Stomach (tissue), 4 donors: ENCODE results near the gene ARRB2.

Experiments
- EP300 ChIP-seq: sonication (generic); formaldehyde crosslinking; IDR thresholded peaks from one replicate; pipeline ENCODE4 v1.6.1; 2017; ENCODE audit warnings: antibody characterized with exemption
- POLR2A ChIP-seq, 4 donors: fragments of 450-650 bp; IDR thresholded peaks; one replicate each; pipeline ENCODE4 v1.6.1; 2016; ENCODE audit warnings: antibody characterized with exemption in 4 of 4, control low read depth in 2 of 4, mild to moderate bottlenecking in 1 of 4, moderate library complexity in 1 of 4
- POLR2AphosphoS5 ChIP-seq, 3 donors: sonication (generic); formaldehyde crosslinking; IDR thresholded peaks; one replicate each; pipeline ENCODE4 v1.6.1; 2016; ENCODE audit warnings: antibody characterized with exemption in 3 of 3
- TF ChIP-seq, protein P1 (sequence below), 7 experiments: fragments of 450-650 bp in 4 of 7; fragments of 200-600 bp in 3 of 7; sonication (generic) in 3 of 7; IDR thresholded peaks; one replicate each; pipeline ENCODE4 v1.5.1; 2016 to 2019; ENCODE audit warnings: antibody characterized with exemption in 7 of 7, control low read depth in 2 of 7, mild to moderate bottlenecking in 1 of 7

DNA sequence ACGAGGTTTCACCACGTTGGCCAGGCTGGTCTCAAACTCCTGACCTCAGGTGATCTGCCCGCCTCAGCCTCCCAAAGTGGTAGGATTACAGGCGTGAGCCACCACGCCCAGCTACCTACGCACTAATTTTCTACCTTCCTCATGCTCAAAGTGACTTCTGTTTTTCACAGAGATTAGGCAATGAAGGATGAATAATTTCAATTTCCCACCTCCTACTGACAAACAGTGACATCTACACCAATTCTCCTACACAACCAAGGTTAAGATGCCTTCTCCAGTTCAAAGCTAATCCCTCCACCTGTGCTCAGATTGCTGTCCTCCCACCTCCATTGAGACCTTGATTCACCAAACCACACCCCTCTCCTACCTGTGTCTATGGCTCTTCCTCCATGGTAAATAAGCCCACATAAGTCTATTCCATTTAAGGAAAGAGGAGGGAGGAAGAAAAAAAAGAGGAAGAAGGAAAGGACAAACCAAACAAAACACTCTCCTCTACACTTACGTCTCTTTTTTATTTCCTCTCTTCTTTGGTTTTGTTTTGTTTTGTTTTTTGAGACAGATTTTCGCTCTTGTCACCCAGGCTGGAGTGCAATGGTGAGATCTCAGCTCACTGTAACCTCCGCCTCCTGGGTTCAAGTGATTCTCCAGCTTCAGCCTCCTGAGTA, 15.3 kb downstream of the ARRB2 start:
- TF ChIP-seq, protein P1, sequence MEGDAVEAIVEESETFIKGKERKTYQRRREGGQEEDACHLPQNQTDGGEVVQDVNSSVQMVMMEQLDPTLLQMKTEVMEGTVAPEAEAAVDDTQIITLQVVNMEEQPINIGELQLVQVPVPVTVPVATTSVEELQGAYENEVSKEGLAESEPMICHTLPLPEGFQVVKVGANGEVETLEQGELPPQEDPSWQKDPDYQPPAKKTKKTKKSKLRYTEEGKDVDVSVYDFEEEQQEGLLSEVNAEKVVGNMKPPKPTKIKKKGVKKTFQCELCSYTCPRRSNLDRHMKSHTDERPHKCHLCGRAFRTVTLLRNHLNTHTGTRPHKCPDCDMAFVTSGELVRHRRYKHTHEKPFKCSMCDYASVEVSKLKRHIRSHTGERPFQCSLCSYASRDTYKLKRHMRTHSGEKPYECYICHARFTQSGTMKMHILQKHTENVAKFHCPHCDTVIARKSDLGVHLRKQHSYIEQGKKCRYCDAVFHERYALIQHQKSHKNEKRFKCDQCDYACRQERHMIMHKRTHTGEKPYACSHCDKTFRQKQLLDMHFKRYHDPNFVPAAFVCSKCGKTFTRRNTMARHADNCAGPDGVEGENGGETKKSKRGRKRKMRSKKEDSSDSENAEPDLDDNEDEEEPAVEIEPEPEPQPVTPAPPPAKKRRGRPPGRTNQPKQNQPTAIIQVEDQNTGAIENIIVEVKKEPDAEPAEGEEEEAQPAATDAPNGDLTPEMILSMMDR (IDR thresholded peaks at IDR 0.05): no peak
- TF ChIP-seq EP300: no peak
- no peak for TF ChIP-seq POLR2A (IDR thresholded peaks at IDR 0.05)
- TF ChIP-seq POLR2AphosphoS5 (IDR thresholded peaks at IDR 0.05): no peak
